Endothelial cell of umbilical vein (primary cell): ENCODE data around the gene FAM118B. TPM values are rescaled to one million over a fixed set of nuclear protein-coding genes. Genes with fewer than 3 reads are reported as not detected.

Experiments used
- BruUV-seq: library from RNA; stranded (reverse); fragments of 400-500 nt; replicated peaks from 2 replicates; lab custom pipeline; 2021; lab: Mats Ljungman, UMichigan
- CTCF ChIA-PET: fragments of 300-600, 350-600 bp; sonication (Branson Sonifier 250); formaldehyde crosslinking; loops from one replicate; lab custom pipeline; 2021; ENCODE audit warnings: antibody characterized with exemption, inconsistent platforms; lab: Charles Lee
- POLR2A ChIA-PET: fragments of 300-600, 350-600 bp; sonication (Branson Sonifier 250); formaldehyde crosslinking; loops from one replicate; lab custom pipeline; 2021; ENCODE audit warnings: antibody characterized with exemption, inconsistent platforms; lab: Charles Lee
- DNase-seq: peaks from one replicate; pipeline ENCODE4 v3.0.0-alpha.2; 2011; ENCODE audit warnings: low read depth, low spot score
- FAIRE-seq: peaks from 2 replicates; lab custom pipeline; 2011; peaks lifted over from hg19 to GRCh38; lab: Jason Lieb, UNC
- H2AFZ ChIP-seq: 2 replicates; pipeline ENCODE4 v1.6.0; 2012; ENCODE audit warnings: low read depth, low read length, control low read depth, inconsistent platforms
- H3K27ac ChIP-seq: 2 replicates; pipeline ENCODE4 v1.5.1; 2011; ENCODE audit warnings: low read depth, mild to moderate bottlenecking, control low read depth, low read length, moderate library complexity; ENCODE audit not compliant: insufficient read depth
- H3K27me3 ChIP-seq, 2 experiments: 2 replicates each; pipeline versions ENCODE4 v1.6.0 to v1.6.1; 2011; ENCODE audit warnings: low read length in 2 of 2, mixed read lengths in 1 of 2; ENCODE audit not compliant: control insufficient read depth in 2 of 2, insufficient read depth in 2 of 2
- H3K36me3 ChIP-seq, 2 experiments: 2 replicates in 1 of 2; 3 replicates in 1 of 2; pipeline ENCODE4 v1.5.1; 2011; ENCODE audit warnings: low read length in 2 of 2, mild to moderate bottlenecking in 1 of 2, moderate library complexity in 1 of 2; ENCODE audit not compliant: control insufficient read depth in 2 of 2, insufficient read depth in 2 of 2; ENCODE audit errors: extremely low read depth in 1 of 2
- H3K4me1 ChIP-seq: 3 replicates; pipeline ENCODE4 v1.5.1; 2011; ENCODE audit warnings: mild to moderate bottlenecking, low read length; ENCODE audit not compliant: control insufficient read depth, insufficient read depth; ENCODE audit errors: extremely low read depth
- H3K4me2 ChIP-seq: 2 replicates; pipeline ENCODE4 v1.6.1; 2011; ENCODE audit warnings: low read length, control low read depth, mixed read lengths; ENCODE audit not compliant: insufficient read depth
- H3K4me3 ChIP-seq, 3 experiments: fragments of 200-600 bp in 1 of 3; sonication (generic), shearing (Covaris generic) in 1 of 3; replicated peaks in 1 of 3; 2 replicates each; pipeline ENCODE4 v1.5.1; 2011 to 2016; ENCODE audit warnings: control low read depth in 3 of 3, low read length in 3 of 3, mild to moderate bottlenecking in 2 of 3, inconsistent platforms in 1 of 3, low read depth in 1 of 3, moderate library complexity in 1 of 3; ENCODE audit not compliant: insufficient read depth in 1 of 3
- H3K79me2 ChIP-seq: 2 replicates; pipeline ENCODE4 v1.6.0; 2012; ENCODE audit warnings: low read length, inconsistent platforms; ENCODE audit not compliant: control insufficient read depth, insufficient read depth
- H3K9ac ChIP-seq: replicated peaks from 2 replicates; pipeline ENCODE3; 2011; ENCODE audit warnings: low read length, control low read depth; ENCODE audit not compliant: insufficient read depth; ENCODE audit errors: extremely low read depth
- H3K9me1 ChIP-seq: replicated peaks from 3 replicates; pipeline ENCODE4 v1.6.0; 2011; ENCODE audit warnings: mild to moderate bottlenecking, low read length; ENCODE audit not compliant: control insufficient read depth, insufficient read depth; ENCODE audit errors: extremely low read depth
- H3K9me3 ChIP-seq: replicated peaks from 2 replicates; pipeline ENCODE4 v1.5.1; 2012; ENCODE audit warnings: low read length, inconsistent platforms; ENCODE audit not compliant: control insufficient read depth, insufficient read depth
- H4K20me1 ChIP-seq: replicated peaks from 2 replicates; pipeline ENCODE3; 2011; ENCODE audit warnings: mild to moderate bottlenecking, low read length; ENCODE audit not compliant: control insufficient read depth, insufficient read depth; ENCODE audit errors: extremely low read depth
- EZH2 ChIP-seq: IDR thresholded peaks from 2 replicates; pipeline ENCODE4 v1.6.1; 2012; ENCODE audit warnings: borderline replicate concordance, low read depth, mild to moderate bottlenecking, moderate library complexity, low read length, inconsistent platforms; ENCODE audit not compliant: severe bottlenecking
- FOS ChIP-seq: IDR thresholded peaks from 2 replicates; pipeline ENCODE4 v1.6.1; 2011; ENCODE audit warnings: mild to moderate bottlenecking, low read length, moderate library complexity, borderline replicate concordance; ENCODE audit not compliant: insufficient read depth
- GATA2 ChIP-seq: IDR thresholded peaks from 2 replicates; pipeline ENCODE4 v1.7.0; 2011; ENCODE audit warnings: low read depth, mild to moderate bottlenecking, moderate library complexity, mixed read lengths, low read length; ENCODE audit not compliant: insufficient read length, insufficient read depth
- JUN ChIP-seq: IDR thresholded peaks from 2 replicates; pipeline ENCODE4 v1.6.1; 2011; ENCODE audit warnings: borderline replicate concordance, low read depth; ENCODE audit not compliant: insufficient read length, insufficient read depth
- MYC ChIP-seq: IDR thresholded peaks from one replicate; pipeline ENCODE4 v1.6.1; 2011; ENCODE audit warnings: mild to moderate bottlenecking, low read depth, low read length
- POLR2A ChIP-seq: IDR thresholded peaks from 2 replicates; pipeline ENCODE4 v1.6.1; 2012; ENCODE audit warnings: low read depth, mild to moderate bottlenecking, control low read depth, low read length
- POLR2AphosphoS5 ChIP-seq: IDR thresholded peaks from 2 replicates; pipeline ENCODE4 v1.6.1; 2012; ENCODE audit warnings: low read depth, mild to moderate bottlenecking, control low read depth, low read length, moderate library complexity; ENCODE audit not compliant: insufficient read depth
- dilution Hi-C: fragments of 300-500 bp; cut with MboI; formaldehyde crosslinking; loops from one replicate; pipeline ENCODE4 v1.15.0; 2019; ENCODE audit warnings: low sequenced_read_pairs; ENCODE audit not compliant: extremely low pct_ligation_motif_present
- intact Hi-C: fragments of 100-400 bp; cut with micrococcal nuclease; formaldehyde crosslinking; loops from one replicate; pipeline ENCODE4 v1.10.0; 2022
- polyA plus RNA-seq, 4 experiments: library from polyadenylated mRNA; depleted of rRNA in 3 of 4; stranded (reverse) in 3 of 4; unstranded in 1 of 4; fragments of >200 nt; gene quantifications; 2 replicates each; pipeline versions ENCODE4 v1.2.1 to v1.2.3, GENCODE V29; 2011 to 2012; ENCODE audit warnings: missing spikeins in 1 of 4
- total RNA-seq: library from RNA; stranded (reverse); gene quantifications from 2 replicates; pipeline ENCODE4 v1.2.3, GENCODE V29; 2021
- TF ChIP-seq, protein P1 (sequence below), 2 donors: IDR thresholded peaks; 1 replicate in 1 of 2; 2 replicates in 1 of 2; pipeline ENCODE4 v1.5.1; 2011; ENCODE audit warnings: low read length in 2 of 2, mild to moderate bottlenecking in 2 of 2, moderate library complexity in 2 of 2, control low read depth in 1 of 2, inconsistent platforms in 1 of 2, low read depth in 1 of 2; ENCODE audit not compliant: insufficient read depth in 1 of 2; ENCODE audit errors: extremely low read depth in 1 of 2
- TF ChIP-seq, protein P2 (sequence below): IDR thresholded peaks from 2 replicates; pipeline ENCODE4 v1.6.1; 2011; ENCODE audit not compliant: insufficient read depth, insufficient read length

FAM118B gene
- total and polyA plus RNA-seq, 2 donors (not counting 3 experiments of a cell fraction or from before 2014, with no cell fraction given): 26.6 to 35.8 TPM

GRCh38 chr11:126267650-126268049 is 56.1 kb downstream of the FAM118B start:
- FAIRE-seq: no peak
- CTCF ChIA-PET: interaction anchor here (1.0 kb wide), 1 partner anchor 36 kb away, joined by 4 read pairs; no protein-coding TSS in a partner anchor

More at GRCh38 chr11:126267650-126268049, 56.1 kb downstream of the FAM118B start:
- peaks cover 33 to 38% of the 10 kb centered on the region in 2 experiments for H3K36me3 ChIP-seq
- no peak for TF ChIP-seq POLR2A
- no peak for TF ChIP-seq JUN
- no peak for TF ChIP-seq FOS
- TF ChIP-seq, protein P1, sequence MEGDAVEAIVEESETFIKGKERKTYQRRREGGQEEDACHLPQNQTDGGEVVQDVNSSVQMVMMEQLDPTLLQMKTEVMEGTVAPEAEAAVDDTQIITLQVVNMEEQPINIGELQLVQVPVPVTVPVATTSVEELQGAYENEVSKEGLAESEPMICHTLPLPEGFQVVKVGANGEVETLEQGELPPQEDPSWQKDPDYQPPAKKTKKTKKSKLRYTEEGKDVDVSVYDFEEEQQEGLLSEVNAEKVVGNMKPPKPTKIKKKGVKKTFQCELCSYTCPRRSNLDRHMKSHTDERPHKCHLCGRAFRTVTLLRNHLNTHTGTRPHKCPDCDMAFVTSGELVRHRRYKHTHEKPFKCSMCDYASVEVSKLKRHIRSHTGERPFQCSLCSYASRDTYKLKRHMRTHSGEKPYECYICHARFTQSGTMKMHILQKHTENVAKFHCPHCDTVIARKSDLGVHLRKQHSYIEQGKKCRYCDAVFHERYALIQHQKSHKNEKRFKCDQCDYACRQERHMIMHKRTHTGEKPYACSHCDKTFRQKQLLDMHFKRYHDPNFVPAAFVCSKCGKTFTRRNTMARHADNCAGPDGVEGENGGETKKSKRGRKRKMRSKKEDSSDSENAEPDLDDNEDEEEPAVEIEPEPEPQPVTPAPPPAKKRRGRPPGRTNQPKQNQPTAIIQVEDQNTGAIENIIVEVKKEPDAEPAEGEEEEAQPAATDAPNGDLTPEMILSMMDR (IDR thresholded peaks at IDR 0.05; ENCODE audit: extremely low read depth in 1 of 2, insufficient read depth in 1 of 2, low read depth in 1 of 2, low read length in 2 of 2): no peak
- TF ChIP-seq MYC: no peak
- no peak for TF ChIP-seq POLR2AphosphoS5
- TF ChIP-seq EZH2: no peak
- TF ChIP-seq, protein P2, sequence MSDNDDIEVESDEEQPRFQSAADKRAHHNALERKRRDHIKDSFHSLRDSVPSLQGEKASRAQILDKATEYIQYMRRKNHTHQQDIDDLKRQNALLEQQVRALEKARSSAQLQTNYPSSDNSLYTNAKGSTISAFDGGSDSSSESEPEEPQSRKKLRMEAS: no peak
- no peak for TF ChIP-seq GATA2
- no peak for DNase-seq
- peaks cover 22% of the 10 kb centered on the region for H3K79me2 ChIP-seq
- H3K4me3 ChIP-seq: peak overlapping the region; percentile 81 to 92 (median 87)
- no peak overlapping the region for H2AFZ ChIP-seq
- H4K20me1 ChIP-seq: no peaks in the 10 kb centered on the region
- no peaks in the 10 kb centered on the region for H3K27me3 ChIP-seq
- H3K9me1 ChIP-seq: no peaks in the 10 kb centered on the region
- H3K4me1 ChIP-seq: peaks cover 12% of the 10 kb centered on the region
- peak overlapping the region; percentile 91 for H3K9ac ChIP-seq
- peak overlapping the region; percentile 82 for H3K27ac ChIP-seq
- POLR2A ChIA-PET: no interaction called here
- intact Hi-C loops: loop anchor here (1.0 to 10.0 kb wide), 3 partner anchors 37 to 343 kb away; partner anchors contain the start of genes CDON and DCPS
- peak overlapping the region; percentile 95 for H3K4me2 ChIP-seq
- BruUV-seq: no TSS peak
- no peaks in the 10 kb centered on the region for H3K9me3 ChIP-seq
- dilution Hi-C loops: no loop called here
